D721Med (cell line): ENCODE data around the gene KCNH1.
"Not testable (repeated sequence)": the region's sequence is repeated elsewhere in the genome, so short reads cannot be mapped to it uniquely, and the experiment has no call there.

Source experiments
- DNase-seq: peaks from one replicate; pipeline ENCODE4 v3.0.0; 2011; ENCODE audit warnings: low spot score; ENCODE audit not compliant: insufficient read length
- FAIRE-seq: peaks from 2 replicates; lab custom pipeline; 2011; peaks lifted over from hg19 to GRCh38; lab: Jason Lieb, UNC
- TF ChIP-seq, protein P1 (sequence below): IDR thresholded peaks from 2 replicates; pipeline ENCODE4 v1.5.1; 2012; ENCODE audit warnings: mild to moderate bottlenecking, control low read depth; ENCODE audit not compliant: insufficient read depth; ENCODE audit errors: missing control alignments

Gene KCNH1

DNA sequence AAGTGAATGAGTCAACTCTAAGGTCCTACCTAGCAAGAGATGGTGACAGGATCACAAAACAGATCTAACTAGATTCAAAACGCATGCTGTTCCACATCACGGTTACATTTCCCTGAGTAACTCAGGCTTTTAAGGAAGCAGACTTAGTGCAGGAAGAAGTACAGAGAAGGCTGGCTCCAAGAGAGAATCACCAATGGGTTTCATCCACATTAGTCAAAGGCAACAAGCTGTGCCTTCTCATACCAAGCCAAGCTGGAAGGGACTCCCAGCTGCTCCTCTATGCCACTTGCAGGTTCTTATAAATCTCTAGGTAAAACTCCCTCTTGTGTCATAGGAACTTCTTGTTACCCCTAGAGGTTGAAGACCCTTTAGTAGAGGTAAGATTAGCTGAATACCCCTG is 109.0 kb downstream of the KCNH1 start:
- no peak for FAIRE-seq

GRCh38 chr1:211019266-211019665 is 114.7 kb downstream of the KCNH1 start:
- TF ChIP-seq, protein P1, sequence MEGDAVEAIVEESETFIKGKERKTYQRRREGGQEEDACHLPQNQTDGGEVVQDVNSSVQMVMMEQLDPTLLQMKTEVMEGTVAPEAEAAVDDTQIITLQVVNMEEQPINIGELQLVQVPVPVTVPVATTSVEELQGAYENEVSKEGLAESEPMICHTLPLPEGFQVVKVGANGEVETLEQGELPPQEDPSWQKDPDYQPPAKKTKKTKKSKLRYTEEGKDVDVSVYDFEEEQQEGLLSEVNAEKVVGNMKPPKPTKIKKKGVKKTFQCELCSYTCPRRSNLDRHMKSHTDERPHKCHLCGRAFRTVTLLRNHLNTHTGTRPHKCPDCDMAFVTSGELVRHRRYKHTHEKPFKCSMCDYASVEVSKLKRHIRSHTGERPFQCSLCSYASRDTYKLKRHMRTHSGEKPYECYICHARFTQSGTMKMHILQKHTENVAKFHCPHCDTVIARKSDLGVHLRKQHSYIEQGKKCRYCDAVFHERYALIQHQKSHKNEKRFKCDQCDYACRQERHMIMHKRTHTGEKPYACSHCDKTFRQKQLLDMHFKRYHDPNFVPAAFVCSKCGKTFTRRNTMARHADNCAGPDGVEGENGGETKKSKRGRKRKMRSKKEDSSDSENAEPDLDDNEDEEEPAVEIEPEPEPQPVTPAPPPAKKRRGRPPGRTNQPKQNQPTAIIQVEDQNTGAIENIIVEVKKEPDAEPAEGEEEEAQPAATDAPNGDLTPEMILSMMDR = no peak
- FAIRE-seq (peak; percentile 21), DNase-seq (no peak)

More for the DNA sequence above, 109.0 kb downstream of the KCNH1 start:
- TF ChIP-seq, protein P1 = no peak
- no peak for DNase-seq

DNA sequence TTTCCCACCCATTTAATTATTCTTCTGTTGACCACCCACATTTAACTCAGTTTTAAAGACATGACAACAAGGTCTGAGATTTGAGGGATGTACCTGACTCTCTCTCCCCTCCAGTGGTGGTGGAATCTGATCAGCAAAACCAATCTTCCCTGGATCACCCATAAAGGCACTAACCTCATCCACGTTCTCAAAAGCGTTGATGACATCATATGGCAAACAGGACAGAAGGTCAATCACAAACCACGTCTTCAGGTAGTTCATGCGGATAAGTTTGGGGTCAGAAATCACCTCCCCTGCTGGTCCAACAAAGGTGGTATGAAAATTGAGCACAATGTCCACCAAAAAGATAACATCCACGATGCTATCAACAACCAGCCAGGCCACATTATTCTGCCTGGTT is 115.3 kb downstream of the KCNH1 start:
- no peak for DNase-seq
- TF ChIP-seq, protein P1 = no peak
- FAIRE-seq = peak; percentile 86

- TF ChIP-seq, protein P1 = no peak
- FAIRE-seq (no peak), DNase-seq (no peak)
These were observed 116.8 kb downstream of the KCNH1 start for GRCh38 chr1:211017075-211017718.

GRCh38 chr1:211014275-211014674 is 119.7 kb downstream of the KCNH1 start:
- peak; percentile 11 for FAIRE-seq
- DNase-seq = no peak
- TF ChIP-seq, protein P1 = no peak

DNA sequence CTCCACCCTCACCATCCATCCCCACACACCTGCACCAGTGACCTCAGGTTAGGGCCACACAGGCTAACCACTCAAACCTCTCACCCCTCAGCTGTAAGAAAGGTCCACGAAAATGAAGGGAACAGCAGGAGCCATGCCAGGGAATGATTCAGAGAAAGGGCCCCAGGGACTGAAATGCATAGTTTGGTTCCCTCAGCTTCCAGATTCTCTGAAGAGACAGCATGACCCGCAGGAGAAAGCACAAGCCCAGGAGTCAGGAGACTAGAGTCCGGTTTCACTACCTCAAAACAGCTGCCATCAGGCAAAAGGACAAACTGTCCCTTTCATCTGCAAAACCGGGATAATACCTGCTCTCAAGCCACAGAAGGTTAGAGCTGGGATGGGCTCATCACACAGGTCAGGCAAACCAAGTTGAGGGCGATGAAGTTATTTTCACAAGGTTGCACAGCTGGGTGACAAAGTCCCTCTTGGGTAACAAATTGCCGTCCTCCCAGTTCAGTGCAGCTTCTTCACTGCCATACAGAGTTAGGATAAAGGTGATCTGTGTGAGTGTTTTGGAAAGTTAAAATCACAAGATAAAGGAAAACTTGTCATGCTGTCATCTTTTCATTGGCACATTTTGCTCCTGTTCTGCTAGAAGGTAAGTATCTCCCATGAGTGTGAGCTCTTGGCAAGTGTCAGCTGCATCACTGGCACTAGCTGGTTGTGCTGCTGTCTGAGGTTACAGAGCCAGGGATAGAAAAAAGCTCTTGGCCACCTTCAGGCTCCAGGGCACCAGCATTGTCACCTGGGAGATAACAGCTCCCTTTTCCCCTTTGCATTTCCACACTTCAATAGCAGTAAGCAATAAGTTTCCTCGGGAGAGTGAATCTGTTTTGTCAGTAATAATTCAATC is 120.4 kb downstream of the KCNH1 start:
- peak; percentile 55 for FAIRE-seq

DNA sequence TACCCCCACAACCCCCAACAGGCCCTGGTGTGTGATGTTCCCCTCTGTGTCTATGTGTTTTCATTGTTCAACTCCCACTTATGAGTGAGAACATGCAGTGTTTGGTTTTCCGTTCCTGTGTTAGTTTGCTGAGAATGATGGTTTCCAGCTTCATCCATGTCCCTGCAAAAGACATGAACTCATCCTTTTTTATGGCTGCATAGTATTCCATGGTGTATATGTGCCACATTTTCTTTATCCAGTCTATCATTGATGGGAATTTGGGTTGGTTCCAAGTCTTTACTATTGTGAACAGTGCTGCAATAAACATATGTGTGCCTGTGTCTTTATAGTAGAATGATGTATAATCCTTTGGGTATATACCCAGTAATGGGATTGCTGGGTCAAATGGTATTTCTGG is 122.8 kb downstream of the KCNH1 start:
- DNase-seq, FAIRE-seq: not testable (repeated sequence)

More for the DNA sequence above, 120.4 kb downstream of the KCNH1 start:
- TF ChIP-seq, protein P1 = no peak
- no peak for DNase-seq
